Neural progenitor cell (in vitro differentiated cells): Measurements from ENCODE around the gene GNA14.

Experiments
- EZH2 ChIP-seq: fragments of 200-600 bp; sonication (generic); IDR thresholded peaks from 2 replicates; pipeline ENCODE4 v1.6.1; 2017; ENCODE audit warnings: antibody characterized with exemption, mild to moderate bottlenecking, moderate library complexity
- EZH2phosphoT487 ChIP-seq: fragments of 200-600 bp; sonication (generic); IDR thresholded peaks from 2 replicates; pipeline ENCODE4 v1.6.1; 2017; ENCODE audit warnings: antibody characterized with exemption
- TF ChIP-seq, protein P1 (sequence below): fragments of 200-600 bp; sonication (generic); IDR thresholded peaks from 2 replicates; pipeline ENCODE4 v1.5.1; 2017; ENCODE audit warnings: antibody characterized with exemption, mild to moderate bottlenecking

DNA sequence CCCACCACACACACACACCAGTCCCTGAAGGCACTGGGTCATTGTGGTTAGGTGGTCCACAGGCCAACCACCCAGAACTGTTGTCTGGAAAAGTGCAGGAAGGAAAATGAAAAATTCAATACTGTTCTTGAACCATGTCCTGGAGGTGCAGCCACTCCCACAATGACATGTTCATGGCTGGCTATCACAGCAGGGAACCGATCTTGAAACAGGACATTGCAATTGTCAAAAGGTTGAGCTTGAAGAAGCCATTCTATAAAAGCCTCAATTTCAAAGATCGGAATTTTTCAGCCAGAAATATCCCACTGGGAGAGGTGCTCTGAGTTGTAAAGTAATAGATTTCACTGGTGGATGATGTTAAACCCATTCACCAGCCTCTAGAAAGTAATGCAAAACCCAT lies 218.2 kb downstream of the GNA14 start:
- TF ChIP-seq, protein P1, sequence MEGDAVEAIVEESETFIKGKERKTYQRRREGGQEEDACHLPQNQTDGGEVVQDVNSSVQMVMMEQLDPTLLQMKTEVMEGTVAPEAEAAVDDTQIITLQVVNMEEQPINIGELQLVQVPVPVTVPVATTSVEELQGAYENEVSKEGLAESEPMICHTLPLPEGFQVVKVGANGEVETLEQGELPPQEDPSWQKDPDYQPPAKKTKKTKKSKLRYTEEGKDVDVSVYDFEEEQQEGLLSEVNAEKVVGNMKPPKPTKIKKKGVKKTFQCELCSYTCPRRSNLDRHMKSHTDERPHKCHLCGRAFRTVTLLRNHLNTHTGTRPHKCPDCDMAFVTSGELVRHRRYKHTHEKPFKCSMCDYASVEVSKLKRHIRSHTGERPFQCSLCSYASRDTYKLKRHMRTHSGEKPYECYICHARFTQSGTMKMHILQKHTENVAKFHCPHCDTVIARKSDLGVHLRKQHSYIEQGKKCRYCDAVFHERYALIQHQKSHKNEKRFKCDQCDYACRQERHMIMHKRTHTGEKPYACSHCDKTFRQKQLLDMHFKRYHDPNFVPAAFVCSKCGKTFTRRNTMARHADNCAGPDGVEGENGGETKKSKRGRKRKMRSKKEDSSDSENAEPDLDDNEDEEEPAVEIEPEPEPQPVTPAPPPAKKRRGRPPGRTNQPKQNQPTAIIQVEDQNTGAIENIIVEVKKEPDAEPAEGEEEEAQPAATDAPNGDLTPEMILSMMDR = no peak
- TF ChIP-seq EZH2 (no peak), EZH2phosphoT487 (no peak)
